Parathyroid adenoma (tissue), 2 donors: ENCODE measurements around the gene ANKRD61.
"Not testable (repeated sequence)": the region's sequence is repeated elsewhere in the genome, so short reads cannot be mapped to it uniquely, and the experiment has no call there.

Experiments used
- H2AFZ ChIP-seq: fragments of 300-600 bp; sonication (generic); one replicate; pipeline ENCODE4 v1.7.0; 2017; ENCODE audit warnings: antibody characterized with exemption, mild to moderate bottlenecking
- H3K27ac ChIP-seq: fragments of 300-600 bp; sonication (generic); one replicate; pipeline ENCODE4 v1.7.0; 2017
- H3K27me3 ChIP-seq: fragments of 300-600 bp; sonication (generic); one replicate; pipeline ENCODE4 v1.7.0; 2017; ENCODE audit warnings: low read length; ENCODE audit not compliant: control insufficient read depth, insufficient read depth
- H3K36me3 ChIP-seq: fragments of 300-600 bp; sonication (generic); one replicate; pipeline ENCODE4 v1.7.0; 2017; ENCODE audit warnings: low read length; ENCODE audit not compliant: control insufficient read depth, insufficient read depth
- H3K4me1 ChIP-seq: fragments of 300-600 bp; sonication (generic); one replicate; pipeline ENCODE4 v1.7.0; 2017; ENCODE audit warnings: control low read depth
- H3K4me2 ChIP-seq: fragments of 300-600 bp; sonication (generic); one replicate; pipeline ENCODE4 v1.7.0; 2017; ENCODE audit warnings: low read length
- H3K4me3 ChIP-seq: fragments of 300-600 bp; sonication (generic); one replicate; pipeline ENCODE4 v1.7.0; 2017; ENCODE audit warnings: low read depth, low read length
- H3K79me2 ChIP-seq: fragments of 300-600 bp; sonication (generic); one replicate; pipeline ENCODE4 v1.7.0; 2017; ENCODE audit warnings: control low read depth
- H3K9ac ChIP-seq: fragments of 300-600 bp; sonication (generic); one replicate; pipeline ENCODE4 v1.7.0; 2017; ENCODE audit warnings: mild to moderate bottlenecking
- H3K9me3 ChIP-seq: fragments of 300-600 bp; sonication (generic); one replicate; pipeline ENCODE4 v1.7.0; 2017; ENCODE audit warnings: low read length; ENCODE audit not compliant: control insufficient read depth
- CTCF ChIP-seq: fragments of 300-600 bp; sonication (generic); IDR thresholded peaks from one replicate; pipeline ENCODE4 v1.7.0; 2017; ENCODE audit warnings: antibody characterized with exemption, mild to moderate bottlenecking
- donor health status: primary hyperparathyroidism.

The ANKRD61 gene

GRCh38 chr7:6030988-6031387, at the start of gene ANKRD61:
Gene ANKRD61, plus strand, starts transcription at chr7:6031376. Its CDS starts 0 bp downstream, at chr7:6031376.
- no peaks in the 10 kb centered on the region for H3K9me3 ChIP-seq

GRCh38 chr7:5987061-5987460, 44.1 kb upstream of the ANKRD61 start:
- not testable (repeated sequence) for H3K9me3 ChIP-seq, H3K9ac ChIP-seq, H3K36me3 ChIP-seq

More at GRCh38 chr7:6030988-6031387, at the start of gene ANKRD61:
- no peak within 1 kb of the TSS for H3K4me3 ChIP-seq
- no peaks in the 10 kb centered on the region for H3K27me3 ChIP-seq
- H3K4me1 ChIP-seq: peaks cover 6% of the 10 kb centered on the region
- H2AFZ ChIP-seq: no peak within 1 kb of the TSS
- TF ChIP-seq CTCF: no peak
- peaks cover 2% of the 10 kb centered on the region for H3K36me3 ChIP-seq
- peaks cover 27% of the 10 kb centered on the region for H3K79me2 ChIP-seq
- no peak within 1 kb of the TSS for H3K27ac ChIP-seq
- H3K9ac ChIP-seq: no peak within 1 kb of the TSS
- no peak within 1 kb of the TSS for H3K4me2 ChIP-seq

GRCh38 chr7:5997210-5997808, 33.9 kb upstream of the ANKRD61 start:
- H3K27me3 ChIP-seq: no peaks in the 10 kb centered on the region
- no peak overlapping the region for H3K9ac ChIP-seq
- H3K36me3 ChIP-seq: no peaks in the 10 kb centered on the region
- H3K4me3 ChIP-seq: no peak overlapping the region
- peak; percentile 84 for TF ChIP-seq CTCF
- no peak overlapping the region for H3K4me2 ChIP-seq
- no peaks in the 10 kb centered on the region for H3K9me3 ChIP-seq
- H3K27ac ChIP-seq: peak overlapping the region; percentile 13
- no peak overlapping the region for H2AFZ ChIP-seq
- no peaks in the 10 kb centered on the region for H3K79me2 ChIP-seq
- peaks cover 15% of the 10 kb centered on the region for H3K4me1 ChIP-seq

More at GRCh38 chr7:5987061-5987460, 44.1 kb upstream of the ANKRD61 start:
- H3K79me2 ChIP-seq, H3K4me1 ChIP-seq, H3K27ac ChIP-seq, H2AFZ ChIP-seq, H3K4me2 ChIP-seq, H3K4me3 ChIP-seq, H3K27me3 ChIP-seq: not testable (repeated sequence)

GRCh38 chr7:6007386-6007785, 23.8 kb upstream of the ANKRD61 start:
- no peak overlapping the region for H3K4me2 ChIP-seq
- no peak overlapping the region for H3K9ac ChIP-seq
- H3K27ac ChIP-seq: no peak overlapping the region
- H3K79me2 ChIP-seq: no peaks in the 10 kb centered on the region
- no peak overlapping the region for H3K4me3 ChIP-seq
- no peak for TF ChIP-seq CTCF
- H2AFZ ChIP-seq: no peak overlapping the region
- no peaks in the 10 kb centered on the region for H3K36me3 ChIP-seq
- no peaks in the 10 kb centered on the region for H3K9me3 ChIP-seq
- H3K27me3 ChIP-seq: no peaks in the 10 kb centered on the region
- H3K4me1 ChIP-seq: no peaks in the 10 kb centered on the region

GRCh38 chr7:6007835-6008590, 23.2 kb upstream of the ANKRD61 start:
- H3K4me3 ChIP-seq: peak overlapping the region; percentile 94

More at GRCh38 chr7:6007835-6008590, 23.2 kb upstream of the ANKRD61 start:
- H3K27me3 ChIP-seq, H3K79me2 ChIP-seq, H3K36me3 ChIP-seq, H3K4me1 ChIP-seq, H3K27ac ChIP-seq, H3K9me3 ChIP-seq: not testable (repeated sequence)
- Histone ChIP-seq H3K4me2 (peak overlapping the region; percentile 61), H2AFZ (peak overlapping the region; percentile 90), H3K9ac (peak overlapping the region; percentile 31)
